SK-N-SH (cell line): ENCODE measurements around the gene PKP2.

ENCODE experiments used
- FOXJ3 ChIP-seq: sonication (generic); formaldehyde crosslinking; IDR thresholded peaks from 2 replicates; pipeline ENCODE4 v1.5.1; 2020; ENCODE audit warnings: mild to moderate bottlenecking, missing genetic modification reagents
- MEF2A ChIP-seq: IDR thresholded peaks from 2 replicates; pipeline ENCODE4 v1.4.0; 2012; ENCODE audit warnings: low read depth, borderline replicate concordance
- MXI1 ChIP-seq: IDR thresholded peaks from 2 replicates; pipeline ENCODE4 v1.6.1; 2012; ENCODE audit warnings: mild to moderate bottlenecking, low read depth, low read length, improper control_type of control experiment
- NFIC ChIP-seq: IDR thresholded peaks from 2 replicates; pipeline ENCODE4 v1.4.0; 2012; ENCODE audit warnings: borderline replicate concordance
- RFX5 ChIP-seq: IDR thresholded peaks from 2 replicates; pipeline ENCODE4 v1.6.1; 2012; ENCODE audit warnings: mild to moderate bottlenecking, improper control_type of control experiment, low read length
- YY1 ChIP-seq: IDR thresholded peaks from 2 replicates; pipeline ENCODE4 v1.4.0; 2012; ENCODE audit warnings: low read depth, mild to moderate bottlenecking
- TF ChIP-seq, protein P1 (sequence below): fragments of 150-350 bp; IDR thresholded peaks from 2 replicates; pipeline ENCODE4 v1.6.1; 2017; ENCODE audit warnings: antibody characterized with exemption, low read length, low read depth, borderline replicate concordance
- TF ChIP-seq, protein P2 (sequence below): fragments of 200-600 bp; sonication (generic); IDR thresholded peaks from 2 replicates; pipeline ENCODE4 v1.6.1; 2017; ENCODE audit warnings: antibody characterized with exemption, mild to moderate bottlenecking, moderate library complexity
- TF ChIP-seq, protein P3 (sequence below): IDR thresholded peaks from 2 replicates; pipeline ENCODE4 v1.4.0; 2012; ENCODE audit warnings: low read depth
- TF ChIP-seq, protein P4 (sequence below): IDR thresholded peaks from 2 replicates; pipeline ENCODE4; 2012

DNA sequence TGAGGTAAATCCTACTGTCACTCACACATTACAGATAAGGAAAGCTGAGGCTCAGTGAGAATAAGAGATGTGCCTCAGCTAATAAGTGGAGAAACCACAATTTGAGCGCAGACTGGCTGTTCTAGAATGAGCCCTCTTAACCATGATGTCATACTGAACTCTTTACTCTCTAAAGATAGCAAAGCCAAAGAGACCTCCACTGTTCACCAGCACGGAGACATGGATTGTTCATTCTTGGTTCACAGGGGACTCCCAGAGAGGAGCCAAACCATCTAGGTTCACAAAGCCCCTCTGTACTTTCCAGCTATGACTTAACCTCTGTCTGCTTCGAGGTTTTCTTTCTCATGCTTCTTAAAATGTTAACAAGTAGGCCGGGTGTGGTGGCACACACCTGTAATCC, 108.2 kb downstream of the PKP2 start:
- TF ChIP-seq, protein P1, sequence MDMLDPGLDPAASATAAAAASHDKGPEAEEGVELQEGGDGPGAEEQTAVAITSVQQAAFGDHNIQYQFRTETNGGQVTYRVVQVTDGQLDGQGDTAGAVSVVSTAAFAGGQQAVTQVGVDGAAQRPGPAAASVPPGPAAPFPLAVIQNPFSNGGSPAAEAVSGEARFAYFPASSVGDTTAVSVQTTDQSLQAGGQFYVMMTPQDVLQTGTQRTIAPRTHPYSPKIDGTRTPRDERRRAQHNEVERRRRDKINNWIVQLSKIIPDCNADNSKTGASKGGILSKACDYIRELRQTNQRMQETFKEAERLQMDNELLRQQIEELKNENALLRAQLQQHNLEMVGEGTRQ: no peak
- TF ChIP-seq RFX5: no peak
- TF ChIP-seq, protein P2, sequence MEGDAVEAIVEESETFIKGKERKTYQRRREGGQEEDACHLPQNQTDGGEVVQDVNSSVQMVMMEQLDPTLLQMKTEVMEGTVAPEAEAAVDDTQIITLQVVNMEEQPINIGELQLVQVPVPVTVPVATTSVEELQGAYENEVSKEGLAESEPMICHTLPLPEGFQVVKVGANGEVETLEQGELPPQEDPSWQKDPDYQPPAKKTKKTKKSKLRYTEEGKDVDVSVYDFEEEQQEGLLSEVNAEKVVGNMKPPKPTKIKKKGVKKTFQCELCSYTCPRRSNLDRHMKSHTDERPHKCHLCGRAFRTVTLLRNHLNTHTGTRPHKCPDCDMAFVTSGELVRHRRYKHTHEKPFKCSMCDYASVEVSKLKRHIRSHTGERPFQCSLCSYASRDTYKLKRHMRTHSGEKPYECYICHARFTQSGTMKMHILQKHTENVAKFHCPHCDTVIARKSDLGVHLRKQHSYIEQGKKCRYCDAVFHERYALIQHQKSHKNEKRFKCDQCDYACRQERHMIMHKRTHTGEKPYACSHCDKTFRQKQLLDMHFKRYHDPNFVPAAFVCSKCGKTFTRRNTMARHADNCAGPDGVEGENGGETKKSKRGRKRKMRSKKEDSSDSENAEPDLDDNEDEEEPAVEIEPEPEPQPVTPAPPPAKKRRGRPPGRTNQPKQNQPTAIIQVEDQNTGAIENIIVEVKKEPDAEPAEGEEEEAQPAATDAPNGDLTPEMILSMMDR: no peak
- no peak for TF ChIP-seq YY1
- TF ChIP-seq, protein P3, sequence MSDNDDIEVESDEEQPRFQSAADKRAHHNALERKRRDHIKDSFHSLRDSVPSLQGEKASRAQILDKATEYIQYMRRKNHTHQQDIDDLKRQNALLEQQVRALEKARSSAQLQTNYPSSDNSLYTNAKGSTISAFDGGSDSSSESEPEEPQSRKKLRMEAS: no peak
- TF ChIP-seq MXI1: no peak
- TF ChIP-seq MEF2A: no peak
- no peak for TF ChIP-seq NFIC
- TF ChIP-seq FOXJ3 (CRISPR knock-in tag): no peak
- TF ChIP-seq, protein P4, sequence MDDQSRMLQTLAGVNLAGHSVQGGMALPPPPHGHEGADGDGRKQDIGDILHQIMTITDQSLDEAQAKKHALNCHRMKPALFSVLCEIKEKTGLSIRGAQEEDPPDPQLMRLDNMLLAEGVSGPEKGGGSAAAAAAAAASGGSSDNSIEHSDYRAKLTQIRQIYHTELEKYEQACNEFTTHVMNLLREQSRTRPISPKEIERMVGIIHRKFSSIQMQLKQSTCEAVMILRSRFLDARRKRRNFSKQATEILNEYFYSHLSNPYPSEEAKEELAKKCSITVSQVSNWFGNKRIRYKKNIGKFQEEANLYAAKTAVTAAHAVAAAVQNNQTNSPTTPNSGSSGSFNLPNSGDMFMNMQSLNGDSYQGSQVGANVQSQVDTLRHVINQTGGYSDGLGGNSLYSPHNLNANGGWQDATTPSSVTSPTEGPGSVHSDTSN: no peak
